ENCODE results near the gene ZKSCAN3.
"Not testable (repeated sequence)": the region's sequence is repeated elsewhere in the genome, so short reads cannot be mapped to it uniquely, and the experiment has no call there.

The ZKSCAN3 gene

DNA sequence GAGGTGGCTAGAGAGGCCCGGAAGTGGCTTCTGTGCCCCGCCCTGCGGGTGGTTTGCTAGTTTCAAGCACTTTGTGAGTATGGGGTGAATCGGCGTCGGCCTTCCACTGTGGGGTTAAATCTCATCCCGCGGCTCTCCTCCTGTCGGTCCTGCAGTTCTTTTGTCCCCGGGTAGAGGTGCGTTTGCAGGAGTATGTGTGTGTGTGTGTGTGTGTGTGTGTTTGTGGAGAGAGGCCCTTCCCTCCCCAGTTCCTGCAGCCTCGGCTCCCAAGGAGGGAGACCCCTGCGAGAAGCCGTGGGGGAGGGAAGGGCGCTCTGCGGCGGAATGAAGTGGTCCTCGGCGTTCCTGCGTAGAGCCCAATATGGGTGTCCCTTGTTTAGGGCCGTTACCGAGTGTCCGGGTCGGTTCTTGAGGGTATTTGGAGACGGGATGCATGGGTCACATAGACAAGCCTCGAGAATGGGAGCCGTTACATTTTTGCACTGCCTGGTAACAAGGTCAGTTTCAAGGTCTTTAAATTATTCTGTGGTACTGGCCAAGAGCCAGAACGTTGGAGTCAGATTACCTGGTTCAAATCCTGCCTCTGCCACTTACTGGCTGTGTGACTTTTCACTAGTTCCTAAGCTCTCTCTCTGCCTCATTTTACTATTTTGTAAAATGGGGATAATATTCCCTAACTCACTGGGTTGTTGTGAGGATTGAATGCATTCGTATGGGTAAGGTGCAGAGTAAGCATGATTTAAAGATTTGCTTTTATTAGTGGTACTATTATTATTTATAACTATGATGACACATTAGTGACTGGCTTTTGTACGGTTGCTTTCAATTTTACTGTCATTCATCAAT is at the start of gene ZKSCAN3:
Gene ZKSCAN3 (plus strand): TSS at position 56 of the 846 bp plus-strand sequence. CDS start 9,640 bp downstream, outside the sequence.
- in situ Hi-C loops (cut with HindIII; ENCODE audit: low pct_ligation_motif_present, low pct_unique_long_range_greater_than_20kb, low sequenced_read_pairs): no loop called here
- DNase-seq: peak; percentile 78

DNA sequence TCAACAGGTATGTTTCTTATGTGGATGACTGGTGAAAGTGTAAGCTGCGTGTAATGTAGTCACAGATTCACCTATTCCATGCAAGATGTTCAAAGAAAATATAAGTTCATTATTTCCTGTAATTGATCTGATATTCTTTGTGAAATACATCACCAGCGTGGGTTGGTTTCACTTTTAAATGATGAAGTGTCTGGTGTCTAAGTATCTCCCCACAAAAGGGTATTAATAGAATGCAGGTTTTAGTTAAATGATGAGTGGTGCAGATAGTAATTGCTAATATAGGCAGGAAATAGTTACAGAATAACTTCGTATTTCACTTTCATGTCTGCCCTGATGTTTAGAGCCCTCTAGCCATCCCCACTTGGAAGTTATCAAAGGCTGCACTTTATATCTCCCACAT is 46.2 kb upstream of the ZKSCAN3 start:
- no peak for DNase-seq
- in situ Hi-C loops (cut with HindIII; ENCODE audit: low pct_ligation_motif_present, low pct_unique_long_range_greater_than_20kb, low sequenced_read_pairs): no loop called here

DNA sequence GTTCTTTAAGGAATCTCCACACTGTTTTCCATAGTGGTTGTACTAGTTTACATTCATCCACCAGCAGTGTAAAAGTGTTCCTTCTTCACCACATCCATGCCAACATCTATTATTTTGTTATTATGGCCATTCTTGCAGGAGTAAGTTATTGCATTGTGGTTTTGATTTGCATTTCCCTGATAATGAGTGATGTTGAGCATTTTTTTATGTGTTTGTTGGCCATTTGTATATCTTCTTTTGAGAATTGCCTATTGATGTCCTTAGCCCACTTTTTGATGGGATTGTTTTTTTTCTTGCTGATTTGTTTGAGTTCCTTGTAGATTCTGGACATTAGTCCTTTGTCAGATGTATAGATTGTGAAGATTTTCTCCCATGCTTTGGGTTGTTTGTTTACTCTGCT is 43.4 kb upstream of the ZKSCAN3 start:
- DNase-seq; in situ Hi-C loops (cut with HindIII; ENCODE audit: low pct_ligation_motif_present, low pct_unique_long_range_greater_than_20kb, low sequenced_read_pairs): not testable (repeated sequence)

DNA sequence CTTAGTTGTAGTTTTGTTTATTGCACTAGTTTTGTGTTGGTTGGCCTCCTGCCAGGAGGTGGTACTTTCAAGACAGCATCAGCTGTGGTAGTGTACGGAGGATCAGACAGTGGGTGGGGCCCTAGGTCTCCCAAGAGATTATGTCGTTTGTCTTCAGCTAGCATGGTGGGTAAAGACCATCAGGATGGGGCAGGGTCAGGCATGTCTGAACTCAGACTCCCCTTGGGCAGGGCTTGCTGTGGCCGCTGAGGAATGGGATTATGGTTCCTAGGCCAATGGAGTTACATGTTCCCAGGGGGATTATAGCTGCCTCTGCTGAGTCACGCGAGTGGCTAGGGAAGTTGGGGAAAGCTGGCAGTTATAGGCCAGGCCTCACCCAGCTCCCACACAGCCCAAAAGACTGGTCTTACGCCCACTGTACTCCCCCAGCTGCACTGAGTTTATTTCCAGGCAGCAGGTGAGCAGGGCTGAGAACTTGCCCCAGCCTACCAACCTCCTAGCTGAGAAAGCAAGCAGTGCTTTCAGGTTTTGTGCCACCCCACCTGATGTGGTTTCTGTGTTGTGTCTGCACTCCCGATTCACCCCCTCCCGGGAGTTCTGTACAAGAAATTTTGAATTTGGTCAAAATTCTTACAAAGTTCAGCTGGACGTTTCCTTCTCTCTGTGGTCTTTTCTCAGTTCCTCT is 38.5 kb upstream of the ZKSCAN3 start:
- no peak for DNase-seq
- in situ Hi-C loops (cut with HindIII; ENCODE audit: low pct_ligation_motif_present, low pct_unique_long_range_greater_than_20kb, low sequenced_read_pairs): no loop called here

DNA sequence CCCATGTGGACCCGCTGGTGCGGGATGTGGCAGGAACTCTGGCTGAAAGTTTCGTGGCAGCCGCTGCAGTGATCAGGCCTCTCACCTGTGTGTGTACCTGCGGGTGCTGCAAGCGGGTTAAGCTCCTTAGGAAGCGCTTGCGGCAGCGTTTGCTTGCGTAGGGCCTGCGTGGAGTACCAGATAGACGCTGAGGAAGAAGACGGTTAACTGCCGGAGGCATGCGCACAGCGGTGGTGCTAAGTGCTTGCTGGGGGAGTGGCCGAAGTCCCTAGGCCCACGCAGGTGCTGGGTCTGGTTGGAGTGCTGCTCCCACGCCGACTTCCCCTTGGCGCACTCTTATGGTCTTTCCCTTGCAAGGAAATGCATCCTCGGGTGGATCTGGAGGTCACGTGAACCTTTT is 36.8 kb upstream of the ZKSCAN3 start:
- DNase-seq: no peak
- in situ Hi-C loops (cut with HindIII; ENCODE audit: low pct_ligation_motif_present, low pct_unique_long_range_greater_than_20kb, low sequenced_read_pairs): no loop called here

DNA sequence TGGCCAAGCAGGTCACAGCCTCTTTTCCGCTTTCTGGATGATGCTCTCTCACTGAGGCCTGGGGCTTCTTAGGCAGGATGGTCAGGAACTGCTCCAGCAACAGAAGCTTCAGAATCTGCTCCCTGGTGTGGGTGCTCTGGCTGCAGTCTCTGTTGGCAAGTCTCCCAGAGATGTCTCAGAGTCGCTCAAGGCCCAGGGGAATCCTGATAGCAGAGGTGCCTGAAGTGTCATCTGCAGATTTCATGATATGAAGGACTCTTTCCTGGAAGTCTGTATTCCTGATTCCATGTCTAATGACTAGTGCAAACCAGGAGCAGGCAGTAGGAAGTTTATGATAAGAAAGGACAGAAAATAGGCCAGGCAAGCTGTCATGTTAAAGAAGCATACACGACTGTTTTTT is 34.1 kb upstream of the ZKSCAN3 start:
- in situ Hi-C loops (cut with HindIII; ENCODE audit: low pct_ligation_motif_present, low pct_unique_long_range_greater_than_20kb, low sequenced_read_pairs): no loop called here
- no peak for DNase-seq

DNA sequence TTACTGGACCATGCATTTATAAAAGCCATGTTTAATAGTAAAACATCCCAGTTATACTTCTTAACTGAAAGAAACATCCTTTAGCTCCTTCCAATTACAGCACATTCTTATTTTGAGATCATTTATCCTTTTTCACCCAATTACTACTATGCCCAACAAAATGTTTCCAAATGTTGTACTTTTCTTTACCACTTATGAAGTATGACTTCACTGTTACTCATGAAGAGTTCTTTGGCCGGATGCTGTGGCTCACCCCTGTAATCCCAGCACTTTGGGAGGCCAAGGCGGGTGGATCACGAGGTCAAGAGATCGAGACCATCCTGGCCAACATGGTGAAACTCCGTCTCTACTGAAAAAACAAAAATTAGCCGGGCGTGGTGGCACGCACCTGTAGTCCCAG is 31.9 kb upstream of the ZKSCAN3 start:
- DNase-seq; in situ Hi-C loops (cut with HindIII; ENCODE audit: low pct_ligation_motif_present, low pct_unique_long_range_greater_than_20kb, low sequenced_read_pairs): not testable (repeated sequence)

DNA sequence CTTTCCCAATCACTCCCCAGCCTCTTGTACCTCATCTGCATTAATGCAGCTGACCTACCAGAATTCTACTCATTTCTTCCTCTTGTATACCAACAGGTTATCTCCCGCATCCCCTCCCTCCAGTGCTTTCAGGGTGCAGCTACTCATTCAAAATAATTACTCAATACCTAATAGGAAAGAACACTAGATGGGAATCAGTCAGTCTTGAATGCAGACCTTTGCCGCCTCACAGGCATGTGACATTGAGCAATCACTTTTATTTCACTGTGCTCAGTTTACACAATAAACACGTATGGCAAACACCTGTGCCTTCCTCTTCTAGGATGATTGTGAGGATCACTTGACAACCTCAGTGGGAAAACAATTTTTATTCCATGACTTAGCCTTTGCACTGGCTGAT is 27.1 kb upstream of the ZKSCAN3 start:
- in situ Hi-C loops (cut with HindIII; ENCODE audit: low pct_ligation_motif_present, low pct_unique_long_range_greater_than_20kb, low sequenced_read_pairs): no loop called here

DNA sequence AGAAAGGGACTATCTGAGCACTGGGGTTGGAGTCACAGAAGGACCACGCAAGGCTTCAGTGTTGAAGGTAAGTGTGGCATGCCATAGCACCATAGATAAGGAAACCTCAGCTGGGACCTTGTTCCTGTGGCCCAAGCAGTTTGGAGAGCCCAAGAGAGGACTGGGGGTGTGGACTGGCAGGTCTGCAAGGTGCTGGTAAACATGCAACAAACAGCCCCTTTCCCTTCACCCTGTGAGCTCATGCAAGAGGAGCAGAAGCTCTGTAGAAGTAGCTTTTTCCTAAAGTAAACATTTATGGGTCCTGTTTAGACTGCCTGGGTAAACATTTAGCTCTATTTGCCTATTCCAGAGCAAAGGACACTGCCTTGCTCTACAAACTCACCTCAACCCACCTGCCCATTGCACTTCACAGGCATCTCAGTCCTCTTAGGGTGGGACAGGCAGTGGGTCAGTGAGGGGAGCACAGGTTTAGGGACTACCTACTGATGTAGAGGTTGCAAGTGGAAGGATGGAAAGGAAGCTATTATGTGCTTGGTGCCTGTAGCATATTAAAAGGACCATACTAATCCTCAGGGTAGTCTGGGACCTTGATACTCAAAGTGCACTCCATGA is 25.8 kb upstream of the ZKSCAN3 start:
- in situ Hi-C loops (cut with HindIII; ENCODE audit: low pct_ligation_motif_present, low pct_unique_long_range_greater_than_20kb, low sequenced_read_pairs): no loop called here

More for the DNA sequence above, 27.1 kb upstream of the ZKSCAN3 start:
- no peak for DNase-seq

DNA sequence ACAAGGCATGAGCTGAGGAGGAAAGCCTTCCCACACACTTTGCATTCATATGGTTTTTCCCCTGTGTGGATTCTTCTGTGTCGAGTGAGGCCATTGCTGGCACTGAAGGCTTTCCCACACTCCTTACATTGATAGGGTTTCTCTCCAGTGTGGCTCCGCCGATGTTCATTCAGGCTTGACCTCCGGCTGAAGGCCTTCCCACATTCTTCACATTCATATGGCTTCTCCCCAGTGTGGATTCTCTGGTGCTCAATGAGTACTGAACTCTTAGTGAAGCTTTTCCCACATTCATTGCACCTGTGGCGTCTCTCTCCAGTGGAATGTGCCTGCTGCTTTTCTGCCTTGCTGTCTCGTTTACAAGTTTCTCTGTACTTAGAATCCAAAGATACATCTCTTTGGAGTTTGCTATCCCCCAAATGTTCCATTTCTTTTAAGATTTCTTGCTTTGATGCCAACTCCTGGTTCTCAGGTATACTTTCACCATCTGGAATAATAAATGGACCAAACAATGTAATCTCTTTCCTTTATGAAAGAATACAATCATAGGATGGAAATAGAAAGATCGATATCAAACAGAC is 23.3 kb upstream of the ZKSCAN3 start:
- no peak for DNase-seq
- in situ Hi-C loops (cut with HindIII; ENCODE audit: low pct_ligation_motif_present, low pct_unique_long_range_greater_than_20kb, low sequenced_read_pairs): no loop called here

More for the DNA sequence above, 25.8 kb upstream of the ZKSCAN3 start:
- no peak for DNase-seq

DNA sequence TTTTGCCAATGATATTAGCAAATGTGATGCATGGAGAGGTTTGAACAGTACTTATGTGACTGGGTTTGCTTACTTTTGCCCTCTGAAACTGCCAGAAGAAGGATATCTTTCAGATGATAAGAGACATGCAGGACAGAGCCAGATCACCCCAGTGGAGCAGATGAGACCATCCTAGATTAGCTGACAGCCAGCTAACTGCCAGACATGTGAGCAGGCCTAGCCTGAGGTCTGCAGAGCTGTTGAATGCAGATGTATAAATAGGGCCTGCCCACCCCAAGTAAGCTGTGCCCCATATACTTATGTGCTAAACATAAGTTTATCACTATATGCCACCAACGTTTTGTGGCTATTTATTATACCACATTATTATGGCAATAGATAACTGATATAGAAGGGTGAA is 19.7 kb upstream of the ZKSCAN3 start:
- in situ Hi-C loops (cut with HindIII; ENCODE audit: low pct_ligation_motif_present, low pct_unique_long_range_greater_than_20kb, low sequenced_read_pairs): no loop called here

DNA sequence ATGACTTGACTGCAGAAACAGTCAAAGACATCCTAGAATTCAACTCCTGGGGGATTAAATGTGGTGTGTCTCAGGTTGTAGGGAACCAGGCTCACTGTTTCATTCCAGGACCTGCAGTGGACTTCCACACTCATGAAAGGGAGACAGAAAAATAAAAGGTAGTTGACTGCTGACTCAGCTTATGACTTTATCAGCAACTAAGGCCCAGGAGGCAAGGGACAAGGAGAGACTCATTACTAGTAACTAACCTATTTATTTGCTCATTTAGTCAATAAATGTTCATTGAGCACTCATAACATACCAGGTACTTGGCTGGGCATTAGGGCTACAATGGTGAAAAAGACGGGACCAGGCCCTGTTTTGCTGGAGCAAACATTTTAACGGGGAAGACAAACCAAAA is 16.7 kb upstream of the ZKSCAN3 start:
- DNase-seq: no peak
- in situ Hi-C loops (cut with HindIII; ENCODE audit: low pct_ligation_motif_present, low pct_unique_long_range_greater_than_20kb, low sequenced_read_pairs): no loop called here

More for the DNA sequence above, 19.7 kb upstream of the ZKSCAN3 start:
- no peak for DNase-seq

DNA sequence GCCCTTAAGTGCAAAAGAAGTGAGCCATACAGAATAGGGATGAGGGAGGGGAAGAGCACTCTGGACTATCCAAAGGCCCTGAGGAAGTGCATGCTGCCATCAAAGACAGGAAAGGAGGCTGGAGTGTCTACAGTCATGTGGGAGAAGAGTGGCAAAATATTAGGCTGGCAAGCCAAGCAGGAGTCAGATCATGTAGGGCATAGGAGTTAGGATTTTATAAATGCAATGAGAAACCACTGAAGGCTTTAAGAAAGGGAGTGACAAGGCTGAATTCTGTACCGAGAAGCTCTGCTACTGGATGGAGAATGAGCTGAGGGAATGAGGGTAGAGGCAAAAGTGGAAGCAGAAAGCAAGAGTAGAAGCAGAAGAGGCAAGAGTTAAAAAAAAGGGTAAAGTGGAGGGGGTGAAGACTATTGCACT is 16.1 kb upstream of the ZKSCAN3 start:
- in situ Hi-C loops (cut with HindIII; ENCODE audit: low pct_ligation_motif_present, low pct_unique_long_range_greater_than_20kb, low sequenced_read_pairs): no loop called here

DNA sequence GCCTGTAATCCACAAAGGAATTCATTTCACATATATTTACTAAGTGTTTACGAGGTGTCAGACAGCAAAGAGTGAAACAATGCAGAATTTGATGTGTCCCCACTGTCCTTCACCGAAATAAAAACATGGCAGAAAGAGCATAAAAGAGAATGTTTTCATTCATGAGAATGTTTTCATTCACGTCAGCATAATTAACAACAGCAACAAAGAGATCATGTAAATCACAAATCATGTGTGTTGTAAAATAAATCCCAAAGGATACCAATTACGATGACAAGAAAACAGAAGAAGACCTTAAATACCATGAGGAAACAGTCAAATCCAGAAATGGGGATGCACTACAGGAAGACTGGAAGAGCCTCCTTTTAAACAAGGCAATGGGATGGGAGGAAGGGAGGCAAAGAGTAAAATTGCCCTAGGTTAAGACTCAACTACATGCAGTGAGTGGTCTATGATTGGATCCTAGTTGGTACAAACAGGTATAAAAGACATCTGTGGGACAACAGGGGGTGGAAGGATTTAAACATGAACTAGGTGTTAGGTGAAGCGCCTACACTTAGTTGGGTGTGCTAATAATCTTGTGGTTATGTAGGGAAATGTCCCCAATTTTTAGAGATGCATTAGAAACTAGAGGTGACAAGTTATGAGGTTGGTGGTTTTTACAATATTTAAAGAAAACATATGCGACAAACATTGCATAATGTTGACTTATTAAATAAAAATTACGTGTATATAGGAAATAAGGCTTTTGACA is 15.3 kb upstream of the ZKSCAN3 start:
- DNase-seq: no peak
- in situ Hi-C loops (cut with HindIII; ENCODE audit: low pct_ligation_motif_present, low pct_unique_long_range_greater_than_20kb, low sequenced_read_pairs): no loop called here

More for the DNA sequence above, 16.1 kb upstream of the ZKSCAN3 start:
- no peak for DNase-seq

DNA sequence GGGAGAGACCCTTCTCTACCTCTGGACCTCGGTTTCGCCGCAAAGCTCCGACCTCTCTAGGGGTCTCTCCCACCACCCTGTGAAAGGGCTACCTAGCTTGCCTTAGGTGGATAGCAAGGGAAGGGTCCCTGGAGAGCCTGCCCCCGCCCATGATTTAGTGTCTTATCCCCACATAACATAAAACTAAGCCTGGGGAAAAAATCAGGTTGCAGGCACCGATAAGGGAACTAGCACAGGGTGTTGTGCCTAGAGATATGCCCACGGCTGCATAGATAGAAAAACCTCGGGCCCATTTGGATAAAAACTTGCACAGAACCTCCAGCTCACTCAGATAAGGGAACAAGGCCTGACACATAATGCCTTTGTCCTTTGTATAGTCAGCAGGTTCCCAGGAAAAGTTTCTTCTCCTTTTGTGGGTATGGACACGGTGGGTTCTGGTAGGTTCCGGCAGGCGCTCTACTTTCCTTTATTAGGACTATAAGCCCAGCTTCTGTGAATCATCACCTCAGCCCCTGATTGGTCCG is 14.6 kb upstream of the ZKSCAN3 start:
- DNase-seq: no peak
- in situ Hi-C loops (cut with HindIII; ENCODE audit: low pct_ligation_motif_present, low pct_unique_long_range_greater_than_20kb, low sequenced_read_pairs): no loop called here

DNA sequence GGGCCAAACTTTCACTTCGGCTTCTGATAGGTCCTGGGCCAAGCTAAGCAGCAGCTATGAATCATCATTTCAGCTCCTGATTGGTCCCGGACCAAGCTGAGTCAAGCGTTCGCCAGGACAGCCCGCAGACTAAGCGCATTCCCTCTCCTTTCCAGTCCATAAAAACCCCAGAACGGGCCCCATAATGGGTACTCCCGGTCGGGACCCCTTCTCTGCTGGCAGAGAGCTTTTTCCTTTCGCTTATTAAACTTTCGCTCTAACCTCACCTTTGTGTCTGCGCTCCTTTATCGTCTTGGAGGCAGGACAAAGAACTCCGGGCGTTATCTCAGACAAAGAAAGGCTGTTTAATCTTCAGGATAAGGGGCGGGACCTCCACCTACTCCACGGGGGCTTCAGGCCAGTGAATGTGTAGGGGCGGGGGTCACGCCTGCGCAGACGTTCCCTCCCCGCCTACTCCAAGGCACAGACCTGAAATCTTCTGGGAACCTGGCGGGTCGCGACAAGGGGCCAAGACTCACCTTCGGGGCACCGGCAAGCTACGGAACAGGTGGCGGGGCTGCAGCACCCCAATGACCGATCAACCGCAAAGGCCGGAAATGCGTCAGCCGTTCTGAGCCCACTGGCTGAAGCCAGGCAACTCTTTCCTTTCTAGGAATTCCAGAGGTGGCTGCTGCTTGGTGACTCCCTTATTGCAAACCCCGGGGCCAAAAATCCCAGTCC is 14.0 kb upstream of the ZKSCAN3 start, which contains the start of gene ZSCAN31:
Gene ZSCAN31 (minus strand): TSS at position 585 of the 720 bp plus-strand sequence. CDS start 6,465 bp downstream, outside the sequence.
- peak; percentile 96 for DNase-seq
- in situ Hi-C loops (cut with HindIII; ENCODE audit: low pct_ligation_motif_present, low pct_unique_long_range_greater_than_20kb, low sequenced_read_pairs): no loop called here

DNA sequence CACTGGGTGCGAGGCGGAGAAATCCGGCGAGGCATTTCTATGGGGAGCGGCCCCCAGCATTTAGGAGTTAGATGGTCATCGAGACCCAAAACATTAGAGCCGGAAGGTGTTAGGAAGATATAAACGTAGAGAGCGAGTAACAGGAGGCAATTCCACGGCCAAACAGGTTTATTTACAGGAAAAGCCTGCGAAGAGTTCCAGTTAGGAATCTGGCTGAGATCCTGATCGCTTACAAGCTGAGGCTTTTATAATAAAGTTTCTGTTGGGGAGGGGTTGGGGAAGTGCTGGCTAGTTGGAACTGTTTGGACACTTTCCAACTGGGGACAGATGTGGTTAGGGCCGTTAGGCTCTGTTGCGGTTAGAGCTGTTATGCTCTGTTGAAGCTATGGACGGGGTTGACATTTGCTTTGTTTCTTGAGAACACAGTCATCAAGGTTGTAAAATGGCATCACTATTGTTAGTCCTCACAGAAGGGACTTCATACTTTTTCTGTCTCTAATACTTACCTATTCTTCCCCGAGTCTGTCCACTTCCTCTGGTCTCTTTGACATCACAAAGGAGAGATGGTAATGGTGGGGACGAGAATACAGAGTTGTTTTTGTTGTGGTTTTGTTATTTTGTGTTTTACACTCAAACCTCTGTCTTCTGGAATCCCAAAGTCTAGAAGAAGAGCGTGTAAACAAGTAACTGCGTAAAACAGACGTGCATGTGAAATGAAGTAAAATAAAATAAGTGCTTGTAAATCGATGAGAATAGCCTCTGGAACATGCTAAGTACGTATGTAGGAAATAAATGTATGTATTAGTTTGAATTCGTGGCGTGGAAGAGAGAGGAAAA is 13.2 kb upstream of the ZKSCAN3 start:
- peak; percentile 48 for DNase-seq

More for the DNA sequence above, 13.2 kb upstream of the ZKSCAN3 start:
- in situ Hi-C loops (cut with HindIII; ENCODE audit: low pct_ligation_motif_present, low pct_unique_long_range_greater_than_20kb, low sequenced_read_pairs): no loop called here

Data from ACHN (cell line).